ENCODE results near the gene KIF3A.

The KIF3A gene

GRCh38 chr5:132674671-132675506, 62.5 kb downstream of the KIF3A start:
- no peak for DNase-seq

GRCh38 chr5:132673939-132674630, 63.3 kb downstream of the KIF3A start, which contains the start of gene IL4:
Gene IL4 (plus strand): TSS chr5:132673989. CDS start chr5:132674051, 62 bp downstream.
- DNase-seq, result no peak

GRCh38 chr5:132673488-132673887, 63.9 kb downstream of the KIF3A start:
- no peak for DNase-seq

- DNase-seq, result no peak
Measured at GRCh38 chr5:132671000-132671399, 66.3 kb downstream of the KIF3A start.

- no peak for DNase-seq
Measured at GRCh38 chr5:132669966-132670882, 67.1 kb downstream of the KIF3A start.

- DNase-seq, result no peak
Measured at GRCh38 chr5:132669455-132669820, 67.9 kb downstream of the KIF3A start.

GRCh38 chr5:132668706-132669454, 68.5 kb downstream of the KIF3A start:
- DNase-seq, result no peak

GRCh38 chr5:132667761-132668705, 69.3 kb downstream of the KIF3A start:
- DNase-seq, result no peak

- DNase-seq, result no peak
Measured at GRCh38 chr5:132667309-132667708, 70.0 kb downstream of the KIF3A start.

- no peak for DNase-seq
Measured at GRCh38 chr5:132666310-132667123, 70.8 kb downstream of the KIF3A start.

- DNase-seq, result no peak
Measured at GRCh38 chr5:132665574-132666080, 71.7 kb downstream of the KIF3A start.

- no peak for DNase-seq
Measured at GRCh38 chr5:132664696-132665209, 72.6 kb downstream of the KIF3A start.

GRCh38 chr5:132663771-132664695, 73.3 kb downstream of the KIF3A start:
- DNase-seq, result no peak

- no peak for DNase-seq
Measured at GRCh38 chr5:132662925-132663770, 74.2 kb downstream of the KIF3A start.

GRCh38 chr5:132662004-132662401, 75.3 kb downstream of the KIF3A start:
- DNase-seq, result no peak

GRCh38 chr5:132661231-132662003, 75.9 kb downstream of the KIF3A start:
- DNase-seq, result no peak

Data from NCI-H345 (cell line).